H1 (cell line): ENCODE measurements around the gene IVNS1ABP. TPM values are rescaled to one million over a fixed set of nuclear protein-coding genes. Genes with fewer than 3 reads are reported as not detected.

Source experiments
- CTCF ChIA-PET: fragments of 300-600 bp; sonication (Branson Sonifier 250); formaldehyde crosslinking; loops from one replicate; lab custom pipeline; 2021; ENCODE audit not compliant: partially characterized antibody; lab: Charles Lee
- POLR2A ChIA-PET: fragments of 300-600 bp; sonication (Branson Sonifier 250); formaldehyde crosslinking; loops from one replicate; lab custom pipeline; 2021; ENCODE audit warnings: inconsistent platforms; ENCODE audit not compliant: partially characterized antibody; lab: Charles Lee
- DNase-seq, 2 experiments: peaks; one replicate each; pipeline versions ENCODE4 v3.0.0 to v3.0.0-alpha.2; 2010 to 2022; ENCODE audit warnings: low spot score in 2 of 2, low read depth in 1 of 2, mixed read lengths in 1 of 2
- FAIRE-seq: peaks from 2 replicates; lab custom pipeline; 2011; peaks lifted over from hg19 to GRCh38; lab: Jason Lieb, UNC
- H2AFZ ChIP-seq: 2 replicates; pipeline ENCODE4 v1.8.1; 2012; ENCODE audit warnings: low read length, inconsistent platforms
- H2AK5ac ChIP-seq: 2 replicates; pipeline ENCODE4 v1.6.1; 2013; ENCODE audit warnings: low read depth, low read length
- H2BK120ac ChIP-seq: replicated peaks from 2 replicates; pipeline ENCODE3; 2013; ENCODE audit warnings: low read depth, low read length, inconsistent platforms
- H2BK12ac ChIP-seq: 2 replicates; pipeline ENCODE4 v1.6.1; 2013; ENCODE audit warnings: low read depth, low read length
- H2BK15ac ChIP-seq: 2 replicates; pipeline ENCODE4 v1.6.1; 2013; ENCODE audit warnings: low read length
- H2BK20ac ChIP-seq: 2 replicates; pipeline ENCODE4 v1.6.1; 2013; ENCODE audit warnings: low read length
- H2BK5ac ChIP-seq: 2 replicates; pipeline ENCODE4 v1.6.1; 2013; ENCODE audit warnings: low read depth, low read length
- H3K14ac ChIP-seq: 2 replicates; pipeline ENCODE4 v1.6.1; 2013; ENCODE audit warnings: inconsistent platforms; ENCODE audit not compliant: insufficient read length
- H3K18ac ChIP-seq: 2 replicates; pipeline ENCODE4 v1.6.1; 2013; ENCODE audit warnings: low read length; ENCODE audit errors: extremely low read depth
- H3K23ac ChIP-seq: 2 replicates; pipeline ENCODE4 v1.6.1; 2013; ENCODE audit warnings: inconsistent platforms; ENCODE audit not compliant: insufficient read length
- H3K23me2 ChIP-seq: 2 replicates; pipeline ENCODE4 v1.6.1; 2013; ENCODE audit warnings: low read depth, low read length
- H3K27ac ChIP-seq: 2 replicates; pipeline ENCODE4 v1.6.1; 2011; ENCODE audit warnings: low read depth, low read length, inconsistent platforms
- H3K27me3 ChIP-seq, 4 experiments: replicated peaks in 1 of 4; 1 replicate in 1 of 4; 2 replicates in 3 of 4; pipeline versions ENCODE4 v1.6.1 to v1.8.1; 2011 to 2013; ENCODE audit warnings: low read length in 3 of 4, mild to moderate bottlenecking in 3 of 4, inconsistent platforms in 2 of 4, mixed read lengths in 2 of 4, moderate library complexity in 1 of 4; ENCODE audit not compliant: control insufficient read depth in 3 of 4, insufficient read depth in 3 of 4; ENCODE audit errors: extremely low read depth in 1 of 4
- H3K36me3 ChIP-seq, 4 experiments: 2 replicates each; pipeline versions ENCODE4 v1.6.1 to v1.8.1; 2011 to 2013; ENCODE audit warnings: mild to moderate bottlenecking in 4 of 4, low read length in 3 of 4, moderate library complexity in 2 of 4, control low read depth in 1 of 4, inconsistent platforms in 1 of 4; ENCODE audit not compliant: insufficient read depth in 4 of 4, control insufficient read depth in 2 of 4
- H3K4ac ChIP-seq: replicated peaks from 2 replicates; pipeline ENCODE3; 2013; ENCODE audit warnings: low read length, low read depth, mixed read lengths, inconsistent platforms; ENCODE audit not compliant: insufficient read length
- H3K4me1 ChIP-seq, 4 experiments: replicated peaks in 1 of 4; 1 replicate in 1 of 4; 2 replicates in 3 of 4; pipeline versions ENCODE4 v1.6.1 to v1.8.1; 2011 to 2013; ENCODE audit warnings: low read length in 3 of 4, inconsistent platforms in 2 of 4, mixed read lengths in 1 of 4; ENCODE audit not compliant: insufficient read depth in 4 of 4, control insufficient read depth in 3 of 4
- H3K4me2 ChIP-seq, 2 experiments: 2 replicates each; pipeline versions ENCODE4 v1.6.1 to v1.8.1; 2011 to 2013; ENCODE audit warnings: low read depth in 2 of 2, low read length in 2 of 2, control low read depth in 1 of 2, inconsistent platforms in 1 of 2, mild to moderate bottlenecking in 1 of 2; ENCODE audit not compliant: insufficient read depth in 1 of 2
- H3K4me3 ChIP-seq, 4 experiments: fragments of 200-600, 300-600 bp in 1 of 4; sonication (generic), shearing (Covaris generic), sonication (Bioruptor Twin) in 1 of 4; 2 replicates each; pipeline versions ENCODE4 v1.5.1 to v1.8.1; 2011 to 2016; ENCODE audit warnings: low read length in 4 of 4, low read depth in 3 of 4, control low read depth in 2 of 4, inconsistent platforms in 2 of 4, mild to moderate bottlenecking in 2 of 4, mixed read lengths in 1 of 4, moderate library complexity in 1 of 4; ENCODE audit not compliant: insufficient read depth in 2 of 4; ENCODE audit errors: extremely low read depth in 1 of 4
- H3K56ac ChIP-seq: replicated peaks from 2 replicates; pipeline ENCODE3; 2013; ENCODE audit warnings: low read depth, mild to moderate bottlenecking, mixed read lengths, low read length, inconsistent platforms; ENCODE audit not compliant: insufficient read length
- H3K79me1 ChIP-seq: 2 replicates; pipeline ENCODE4 v1.6.1; 2013; ENCODE audit warnings: low read depth, low read length, control low read depth
- H3K79me2 ChIP-seq, 2 experiments: 2 replicates each; pipeline versions ENCODE4 v1.6.1 to v1.8.1; 2012 to 2013; ENCODE audit warnings: low read length in 2 of 2, mild to moderate bottlenecking in 2 of 2, inconsistent platforms in 1 of 2; ENCODE audit not compliant: insufficient read depth in 2 of 2, control insufficient read depth in 1 of 2
- H3K9ac ChIP-seq, 4 experiments: replicated peaks in 1 of 4; 1 replicate in 1 of 4; 2 replicates in 3 of 4; pipeline versions ENCODE4 v1.6.1 to v1.8.1; 2011 to 2013; ENCODE audit warnings: low read depth in 3 of 4, low read length in 3 of 4, control low read depth in 2 of 4, mild to moderate bottlenecking in 2 of 4, moderate library complexity in 2 of 4, inconsistent platforms in 1 of 4; ENCODE audit errors: extremely low read depth in 1 of 4
- H3K9me3 ChIP-seq, 2 experiments: 2 replicates each; pipeline versions ENCODE4 v1.6.1 to v1.8.1; 2012 to 2013; ENCODE audit warnings: mild to moderate bottlenecking in 2 of 2, moderate library complexity in 2 of 2, control low read depth in 1 of 2, inconsistent platforms in 1 of 2, low read depth in 1 of 2, low read length in 1 of 2, mixed read lengths in 1 of 2; ENCODE audit not compliant: insufficient read depth in 2 of 2
- H4K20me1 ChIP-seq, 2 experiments: replicated peaks in 1 of 2; 2 replicates each; pipeline versions ENCODE3 to v1.8.1; 2011 to 2013; ENCODE audit warnings: inconsistent platforms in 2 of 2, low read length in 2 of 2, mild to moderate bottlenecking in 1 of 2; ENCODE audit not compliant: insufficient read depth in 2 of 2, control insufficient read depth in 1 of 2
- H4K5ac ChIP-seq: 2 replicates; pipeline ENCODE4 v1.6.1; 2013; ENCODE audit warnings: low read length, low read depth, mixed read lengths, inconsistent platforms; ENCODE audit not compliant: insufficient read length
- H4K8ac ChIP-seq: 2 replicates; pipeline ENCODE4 v1.8.0; 2013; ENCODE audit warnings: mild to moderate bottlenecking, moderate library complexity, low read length, inconsistent platforms; ENCODE audit not compliant: insufficient read depth; ENCODE audit errors: extremely low read depth
- H4K91ac ChIP-seq: replicated peaks from 2 replicates; pipeline ENCODE3; 2013; ENCODE audit warnings: low read length, mixed read lengths, inconsistent platforms; ENCODE audit not compliant: insufficient read length
- POLR2A ChIP-seq, 2 experiments: IDR thresholded peaks; 1 replicate in 1 of 2; 2 replicates in 1 of 2; pipeline ENCODE4 v1.6.1; 2011; ENCODE audit warnings: low read depth in 2 of 2, low read length in 2 of 2, mild to moderate bottlenecking in 2 of 2; ENCODE audit errors: control extremely low read depth in 1 of 2
- POU5F1 ChIP-seq: IDR thresholded peaks from 2 replicates; pipeline ENCODE4 v1.6.1; 2011; ENCODE audit warnings: low read depth, mild to moderate bottlenecking, low read length, moderate library complexity
- WGBS, 2 experiments: shearing (Covaris generic) in 1 of 2; methylation state at CpG; one replicate each; pipeline versions ENCODE4 v1.1.6 to v1.1.7; 2013 to 2015; ENCODE audit warnings: low lambda C conversion rate in 2 of 2, mixed read lengths in 2 of 2, inconsistent platforms in 1 of 2, low coverage in 1 of 2, missing lambda C conversion rate in 1 of 2; ENCODE audit not compliant: insufficient replicate concordance in 2 of 2, insufficient coverage in 1 of 2, insufficient read length in 1 of 2; ENCODE audit errors: extremely low coverage in 1 of 2, missing lambda C conversion rate in 1 of 2; 5-methylcytosine and 5-hydroxymethylcytosine counted together
- polyA plus RNA-seq, 7 experiments: library from polyadenylated mRNA; depleted of rRNA in 3 of 7; stranded (reverse) in 5 of 7; unstranded in 2 of 7; fragments of >200 nt in 5 of 7; fragments of 200-250 nt in 2 of 7; gene quantifications; 1 replicate in 5 of 7; 2 replicates in 1 of 7; 4 replicates in 1 of 7; pipeline versions ENCODE4 v1.2.1 to v1.2.3, GENCODE V29; 2011 to 2013; ENCODE audit warnings: missing spikeins in 2 of 7, mixed read lengths in 2 of 7
- total RNA-seq: library from RNA; stranded (reverse); fragmentation: NEBNext Ultra II Directional; extraction: Animal tissue kit (Norgen Biotek cat#: 25700); gene quantifications from 2 replicates; pipeline ENCODE4 v1.2.1, GENCODE V29; 2021

IVNS1ABP gene
- total and polyA plus RNA-seq, 2 of the 8 experiments (the other 6 are each of a cell fraction or from before 2014, with no cell fraction given) = 65.9 to 189 TPM

GRCh38 chr1:185315445-185316071 is 1.5 kb downstream of the IVNS1ABP start:
- WGBS, 2 experiments = 9% methylated on average over 8 of the region's 8 CpGs; no CpG with 5 or more reads in 1 of the 2 experiments
- no peaks in the 10 kb centered on the region for H3K79me1 ChIP-seq
- H4K8ac ChIP-seq = no peak overlapping the region
- H2BK15ac ChIP-seq = no peak overlapping the region
- H3K9ac ChIP-seq = peak overlapping the region; percentile 57 to 95 (median 74)
- H3K4ac ChIP-seq = no peak overlapping the region
- H3K23me2 ChIP-seq = peaks cover 11% of the 10 kb centered on the region
- peaks cover 14 to 20% of the 10 kb centered on the region in 2 experiments for H4K20me1 ChIP-seq
- H4K91ac ChIP-seq = no peak overlapping the region
- ChIA-PET CTCF (interaction anchor here (0.6 to 4.1 kb wide), 8 partner anchors 31 to 365 kb away, joined by 3 to 32 read pairs (median 4); no protein-coding TSS in a partner anchor), POLR2A (interaction anchor here (0.8 to 2.6 kb wide), 9 partner anchors 9 to 487 kb away, joined by 3 to 8 read pairs (median 3); no protein-coding TSS in a partner anchor)
- H2AFZ ChIP-seq = no peak overlapping the region
- H3K18ac ChIP-seq = no peak overlapping the region
- no peak overlapping the region for H2BK120ac ChIP-seq
- H3K56ac ChIP-seq = no peak overlapping the region
- TF ChIP-seq POU5F1 = no peak
- peak in 1 of 2 experiments; percentile 13; a peak in 1 of 3 replicates for TF ChIP-seq POLR2A (IDR thresholded peaks at IDR 0.05; ENCODE audit: control extremely low read depth in 1 of 2, low read depth in 2 of 2, low read length in 2 of 2)
- no peak overlapping the region for H2AK5ac ChIP-seq
- no peak overlapping the region for H4K5ac ChIP-seq
- H3K4me3 ChIP-seq = peak overlapping the region; percentile 89 to 97 (median 92)
- H3K27ac ChIP-seq = no peak overlapping the region
- FAIRE-seq = no peak
- no peak overlapping the region for H2BK12ac ChIP-seq
- H3K9me3 ChIP-seq = no peaks in the 10 kb centered on the region
- H3K4me2 ChIP-seq = peak overlapping the region; percentile 95 to 96
- DNase-seq = no peak
- peaks cover 42 to 64% of the 10 kb centered on the region in 2 experiments for H3K79me2 ChIP-seq
- H3K4me1 ChIP-seq = peaks cover 0 to 4% (median 3%) of the 10 kb centered on the region in 4 experiments; a peak in 5 of 7 replicates
- peaks cover 0 to 7% (median 5%) of the 10 kb centered on the region in 4 experiments; a peak in 4 of 8 replicates for H3K36me3 ChIP-seq
- H3K23ac ChIP-seq = no peak overlapping the region
- 0 out of 2 replicates have a peak overlapping the region, but pooled peaks have one; percentile 89 for H2BK5ac ChIP-seq
- no peaks in the 10 kb centered on the region for H3K27me3 ChIP-seq
- no peak overlapping the region for H3K14ac ChIP-seq
- H2BK20ac ChIP-seq = no peak overlapping the region
